AG10803 (cell line): Measurements from ENCODE around the gene RTN3.

Source experiments
- DNase-seq: peaks from one replicate; pipeline ENCODE4 v3.0.0; 2010; ENCODE audit warnings: low read depth
- H3K4me3 ChIP-seq: 2 replicates; pipeline ENCODE4 v1.5.1; 2011; ENCODE audit warnings: mild to moderate bottlenecking, low read length, control low read depth
- CTCF ChIP-seq: conservative IDR thresholded peaks from 2 replicates; pipeline ENCODE4 v1.5.1; 2011; ENCODE audit warnings: mild to moderate bottlenecking, low read length, control low read depth, inconsistent platforms

Gene RTN3

GRCh38 chr11:63761931-63762653 is 80.8 kb downstream of the RTN3 start:
- no peak for DNase-seq
- no peak overlapping the region for H3K4me3 ChIP-seq
- no peak for TF ChIP-seq CTCF

- TF ChIP-seq CTCF, result no peak
- DNase-seq, result no peak
- H3K4me3 ChIP-seq, result no peak overlapping the region
These were observed 81.6 kb downstream of the RTN3 start for GRCh38 chr11:63762654-63763495.

- H3K4me3 ChIP-seq, result no peak overlapping the region
- DNase-seq, result no peak
- no peak for TF ChIP-seq CTCF
These were observed 82.4 kb downstream of the RTN3 start for GRCh38 chr11:63763496-63764339.

GRCh38 chr11:63764340-63764678 is 83.0 kb downstream of the RTN3 start:
- no peak for TF ChIP-seq CTCF
- no peak for DNase-seq
- no peak overlapping the region for H3K4me3 ChIP-seq

DNA sequence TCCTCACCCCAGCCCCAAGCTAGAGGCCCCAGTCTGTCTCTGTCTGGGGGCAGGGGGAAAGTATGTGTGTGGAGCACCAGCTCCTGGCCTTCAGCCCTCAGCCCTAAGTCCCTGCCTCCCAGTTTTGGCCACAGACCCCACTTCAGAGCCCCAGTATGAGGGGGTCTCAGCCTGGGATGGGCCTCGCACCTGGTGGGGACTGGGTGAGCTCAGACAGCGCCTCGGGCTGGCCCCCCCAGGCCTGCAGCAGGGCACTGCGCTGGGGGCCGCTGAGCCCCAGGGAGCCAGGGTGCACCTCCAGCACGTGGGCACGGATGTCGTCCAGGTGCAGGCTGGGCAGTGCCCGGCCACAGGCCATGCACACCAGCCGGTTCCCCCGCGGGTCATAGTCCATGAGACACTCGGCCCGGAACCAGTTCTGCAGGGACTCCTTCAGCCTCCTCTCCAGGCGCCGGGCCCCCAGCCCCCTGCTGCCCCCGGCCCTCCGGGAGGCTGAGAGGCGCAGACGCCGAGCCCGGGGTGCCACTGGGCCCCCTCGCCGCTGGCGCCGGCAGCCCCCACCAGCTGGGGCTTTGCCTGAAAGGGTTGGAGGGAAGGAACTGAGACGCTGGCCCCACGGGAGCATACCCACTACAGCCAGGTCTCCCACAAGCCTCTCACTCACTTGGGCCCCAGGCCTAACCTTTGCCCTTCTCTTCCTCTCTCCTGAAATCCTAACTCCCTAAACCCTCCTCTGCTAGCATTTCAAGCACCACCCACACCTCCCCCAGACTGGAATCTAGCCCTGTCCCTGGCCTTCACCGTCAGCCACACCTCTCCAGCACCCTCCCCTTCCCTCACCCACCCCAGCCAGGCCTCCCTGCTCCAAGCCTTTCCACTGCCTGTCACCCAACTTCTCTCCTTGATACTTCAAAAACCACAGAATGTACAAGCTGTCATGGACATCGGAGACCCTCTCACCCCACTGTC is 83.7 kb downstream of the RTN3 start:
- DNase-seq, result no peak
- H3K4me3 ChIP-seq, result no peak overlapping the region
- no peak for TF ChIP-seq CTCF

DNA sequence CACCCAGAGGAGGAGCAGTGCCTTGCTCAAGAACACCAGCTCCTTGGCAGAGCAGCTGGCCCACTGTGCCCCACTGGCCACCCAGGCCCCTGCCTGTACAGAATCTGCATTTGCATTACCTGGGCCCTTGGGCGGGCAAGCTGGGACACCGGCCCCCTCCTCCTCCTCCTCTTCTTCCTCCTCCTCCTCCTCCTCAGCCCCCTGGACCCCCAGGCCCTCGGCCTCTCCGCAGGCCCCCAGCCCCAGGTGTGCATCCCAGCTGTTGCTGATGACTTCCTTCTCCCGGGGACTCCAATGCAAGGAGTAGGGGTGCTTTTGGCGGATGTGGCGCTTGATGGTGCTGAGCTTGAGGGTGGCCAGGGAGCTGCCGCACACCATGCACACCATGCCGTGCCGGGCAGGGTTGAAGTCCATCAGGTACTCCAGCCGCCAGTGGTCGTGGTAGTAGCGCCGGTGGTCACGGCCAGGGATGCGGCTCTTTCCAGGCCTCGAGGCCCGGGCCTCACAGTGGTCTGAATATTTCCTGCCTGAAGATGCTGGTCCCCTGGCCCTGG is 84.5 kb downstream of the RTN3 start:
- DNase-seq, result no peak
- no peak overlapping the region for H3K4me3 ChIP-seq
- no peak for TF ChIP-seq CTCF
